H9 (cell line): Measurements from ENCODE around the gene SLC36A2. TPM values are rescaled to one million over a fixed set of nuclear protein-coding genes. Genes with fewer than 3 reads are reported as not detected.

Experiments
- DNase-seq: peaks from one replicate; pipeline ENCODE4 v3.0.0-alpha.2; 2017
- H2AFZ ChIP-seq: one replicate; pipeline ENCODE4 v1.6.1; 2013; ENCODE audit warnings: mild to moderate bottlenecking, low read length, control low read depth, moderate library complexity
- H2AK5ac ChIP-seq: 2 replicates; pipeline ENCODE4 v1.6.1; 2013; ENCODE audit warnings: low read length, control low read depth, mixed read lengths; ENCODE audit not compliant: insufficient read length
- H2BK120ac ChIP-seq: one replicate; pipeline ENCODE4 v1.6.1; 2013; ENCODE audit warnings: low read depth, mild to moderate bottlenecking, low read length, control low read depth, inconsistent platforms; ENCODE audit not compliant: poor library complexity, severe bottlenecking
- H2BK12ac ChIP-seq: 2 replicates; pipeline ENCODE4 v1.6.1; 2013; ENCODE audit warnings: low read length, control low read depth, mixed read lengths, low read depth; ENCODE audit not compliant: insufficient read length
- H2BK15ac ChIP-seq: 2 replicates; pipeline ENCODE4 v1.6.1; 2013; ENCODE audit warnings: low read depth, low read length, control low read depth
- H2BK20ac ChIP-seq: one replicate; pipeline ENCODE4 v1.6.1; 2013; ENCODE audit warnings: low read depth, mild to moderate bottlenecking, low read length, control low read depth, inconsistent platforms; ENCODE audit not compliant: poor library complexity, severe bottlenecking
- H2BK5ac ChIP-seq: 2 replicates; pipeline ENCODE4 v1.6.1; 2013; ENCODE audit warnings: low read length, control low read depth, mixed read lengths; ENCODE audit not compliant: insufficient read length
- H3K14ac ChIP-seq: 2 replicates; pipeline ENCODE4 v1.6.1; 2013; ENCODE audit warnings: low read length, control low read depth; ENCODE audit not compliant: insufficient read depth
- H3K18ac ChIP-seq: 2 replicates; pipeline ENCODE4 v1.6.1; 2013; ENCODE audit warnings: low read depth, mild to moderate bottlenecking, mixed read lengths, low read length, control low read depth; ENCODE audit not compliant: insufficient read length
- H3K23ac ChIP-seq: 2 replicates; pipeline ENCODE4 v1.6.1; 2013; ENCODE audit warnings: low read length, control low read depth, mixed read lengths, low read depth; ENCODE audit not compliant: insufficient read length
- H3K23me2 ChIP-seq: 2 replicates; pipeline ENCODE4 v1.6.1; 2013; ENCODE audit warnings: low read depth, mild to moderate bottlenecking, mixed read lengths, low read length, control low read depth; ENCODE audit not compliant: insufficient read length, poor library complexity, severe bottlenecking
- H3K27ac ChIP-seq: 2 replicates; pipeline ENCODE4 v1.5.1; 2013; ENCODE audit warnings: low read length, control low read depth, mixed read lengths, low read depth; ENCODE audit not compliant: insufficient read length
- H3K27me3 ChIP-seq: 2 replicates; pipeline ENCODE4 v1.6.1; 2013; ENCODE audit warnings: low read length, control low read depth, inconsistent platforms; ENCODE audit not compliant: insufficient read depth
- H3K4ac ChIP-seq: 2 replicates; pipeline ENCODE4 v1.6.1; 2013; ENCODE audit warnings: low read depth, mild to moderate bottlenecking, control low read depth, inconsistent platforms, low read length, moderate library complexity
- H3K4me1 ChIP-seq: 2 replicates; pipeline ENCODE4 v1.6.1; 2013; ENCODE audit warnings: low read length, control low read depth, inconsistent platforms; ENCODE audit not compliant: insufficient read depth
- H3K4me2 ChIP-seq: 2 replicates; pipeline ENCODE4 v1.6.1; 2013; ENCODE audit warnings: low read length, control low read depth, mixed read lengths; ENCODE audit not compliant: insufficient read length, insufficient read depth
- H3K56ac ChIP-seq: 2 replicates; pipeline ENCODE4 v1.6.1; 2013; ENCODE audit warnings: low read depth, mild to moderate bottlenecking, mixed read lengths, low read length, control low read depth; ENCODE audit not compliant: insufficient read length
- H3K79me1 ChIP-seq: 2 replicates; pipeline ENCODE4 v1.6.1; 2013; ENCODE audit warnings: low read depth, mild to moderate bottlenecking, moderate library complexity, low read length, control low read depth, inconsistent platforms; ENCODE audit not compliant: insufficient read depth, poor library complexity, severe bottlenecking
- H3K79me2 ChIP-seq: 2 replicates; pipeline ENCODE4 v1.6.1; 2013; ENCODE audit warnings: low read length, control low read depth, inconsistent platforms; ENCODE audit not compliant: insufficient read depth
- H3K9ac ChIP-seq: 2 replicates; pipeline ENCODE4 v1.6.1; 2013; ENCODE audit warnings: low read length, control low read depth, mixed read lengths; ENCODE audit not compliant: insufficient read length; ENCODE audit errors: extremely low read depth
- H3K9me3 ChIP-seq: one replicate; pipeline ENCODE4 v1.6.1; 2013; ENCODE audit warnings: low read depth, low read length, inconsistent platforms; ENCODE audit not compliant: control insufficient read depth
- H3T11ph ChIP-seq: one replicate; pipeline ENCODE4 v1.6.1; 2013; ENCODE audit warnings: mild to moderate bottlenecking, low read length, control low read depth, inconsistent platforms
- H4K20me1 ChIP-seq: one replicate; pipeline ENCODE4 v1.6.1; 2013; ENCODE audit not compliant: control insufficient read depth, insufficient read length, insufficient read depth
- H4K5ac ChIP-seq: 2 replicates; pipeline ENCODE4 v1.6.1; 2013; ENCODE audit warnings: low read depth, mild to moderate bottlenecking, mixed read lengths, low read length, control low read depth; ENCODE audit not compliant: insufficient read length
- H4K8ac ChIP-seq: replicated peaks from 2 replicates; pipeline ENCODE4 v1.6.1; 2013; ENCODE audit warnings: low read length, control low read depth, mixed read lengths, low read depth; ENCODE audit not compliant: insufficient read length
- H4K91ac ChIP-seq: 2 replicates; pipeline ENCODE4 v1.6.1; 2013; ENCODE audit warnings: low read depth, mild to moderate bottlenecking, moderate library complexity, mixed read lengths, low read length, control low read depth; ENCODE audit not compliant: insufficient read length
- H3K27ac Mint-ChIP-seq, 3 experiments: 2 replicates in 2 of 3; 3 replicates in 1 of 3; pipeline ENCODE4 v1.8.0; 2020 to 2021; ENCODE audit warnings: mixed read lengths in 3 of 3, mild to moderate bottlenecking in 1 of 3, moderate library complexity in 1 of 3
- H3K27me3 Mint-ChIP-seq: 2 replicates; pipeline ENCODE4 v1.8.0; 2021; ENCODE audit warnings: low read depth, mild to moderate bottlenecking, moderate library complexity, mixed read lengths
- H3K36me3 Mint-ChIP-seq, 3 experiments: 2 replicates in 2 of 3; 3 replicates in 1 of 3; pipeline ENCODE4 v1.8.0; 2020 to 2021; ENCODE audit warnings: low read depth in 3 of 3, mixed read lengths in 3 of 3; ENCODE audit not compliant: insufficient read depth in 1 of 3
- H3K4me1 Mint-ChIP-seq, 2 experiments: 2 replicates each; pipeline ENCODE4 v1.8.0; 2020; ENCODE audit warnings: mixed read lengths in 2 of 2
- H3K4me3 Mint-ChIP-seq, 2 experiments: 2 replicates in 1 of 2; 3 replicates in 1 of 2; pipeline ENCODE4 v1.8.0; 2020 to 2021; ENCODE audit warnings: mild to moderate bottlenecking in 2 of 2, mixed read lengths in 2 of 2, moderate library complexity in 1 of 2
- H3K9me3 Mint-ChIP-seq, 2 experiments: 2 replicates in 1 of 2; 3 replicates in 1 of 2; pipeline ENCODE4 v1.8.0; 2020; ENCODE audit warnings: mild to moderate bottlenecking in 2 of 2, mixed read lengths in 2 of 2, moderate library complexity in 1 of 2
- WGBS: extraction: QIAGEN DNeasy Blood & Tissue Kit; methylation state at CpG from one replicate; pipeline ENCODE4 v1.1.7; 2013; ENCODE audit warnings: missing lambda C conversion rate, low lambda C conversion rate, mixed read lengths; ENCODE audit not compliant: insufficient read length; ENCODE audit errors: extremely low coverage; 5-methylcytosine and 5-hydroxymethylcytosine counted together
- total RNA-seq: library from RNA; stranded (reverse); gene quantifications from 2 replicates; pipeline ENCODE4 v1.2.1, GENCODE V29; 2021
- TF ChIP-seq, protein P1 (sequence below): fragments of 200-600 bp; sonication (generic); conservative IDR thresholded peaks from 3 replicates; pipeline ENCODE4 v1.8.0; 2021; ENCODE audit warnings: antibody characterized with exemption, mild to moderate bottlenecking

The SLC36A2 gene
- total RNA-seq, 1 experiment from 2014 or later: 0.15 TPM

DNA sequence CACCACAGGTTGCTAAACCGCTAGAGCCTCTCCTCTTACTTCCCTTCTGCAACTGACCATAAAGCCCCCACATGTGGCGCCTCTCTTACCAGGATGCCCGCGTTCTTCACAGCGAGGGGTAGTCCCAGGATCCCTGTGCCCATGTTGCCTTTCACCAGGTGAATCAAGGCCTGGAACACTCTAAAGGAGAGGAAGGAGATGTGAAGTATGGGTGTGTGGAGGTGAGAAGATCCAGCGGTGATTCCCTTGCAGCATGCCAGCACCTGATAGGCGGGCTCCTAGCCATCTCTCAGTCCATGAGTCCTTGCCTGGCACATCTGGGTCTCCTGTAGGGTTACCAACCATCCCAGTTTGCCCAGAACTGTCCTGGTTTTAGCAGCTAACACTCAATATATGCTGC, 3.3 kb downstream of the SLC36A2 start:
- Mint-ChIP-seq H3K4me3 (no peak overlapping the region), H3K9me3 (no peaks in the 10 kb centered on the region), H3K27ac (no peak overlapping the region), H3K36me3 (no peaks in the 10 kb centered on the region), H3K4me1 (peaks cover 41 to 46% of the 10 kb centered on the region in 2 experiments), H3K27me3 (peaks cover 87% of the 10 kb centered on the region)
- Histone ChIP-seq H3K79me1 (no peaks in the 10 kb centered on the region), H2BK120ac (no peak overlapping the region), H4K91ac (no peak overlapping the region), H3K9me3 (no peaks in the 10 kb centered on the region), H3K14ac (no peak overlapping the region), H2BK15ac (no peak overlapping the region), H2AFZ (no peak overlapping the region), H3K18ac (no peak overlapping the region), H4K5ac (no peak overlapping the region), H3K27me3 (no peaks in the 10 kb centered on the region; the same call in 1 of the 2 replicates), H3T11ph (no peak overlapping the region), H2BK12ac (no peak overlapping the region), H2AK5ac (no peak overlapping the region), H2BK5ac (no peak overlapping the region), H3K4me2 (no peak overlapping the region), H3K27ac (no peak overlapping the region), H3K4ac (no peak overlapping the region), H4K8ac (no peak overlapping the region), H2BK20ac (no peak overlapping the region), H3K9ac (no peak overlapping the region), H4K20me1 (no peaks in the 10 kb centered on the region), H3K56ac (no peak overlapping the region), H3K79me2 (no peaks in the 10 kb centered on the region), H3K4me1 (peaks cover 3% of the 10 kb centered on the region; the same call in 1 of the 2 replicates), H3K23ac (no peak overlapping the region), H3K23me2 (no peaks in the 10 kb centered on the region)
- TF ChIP-seq, protein P1, sequence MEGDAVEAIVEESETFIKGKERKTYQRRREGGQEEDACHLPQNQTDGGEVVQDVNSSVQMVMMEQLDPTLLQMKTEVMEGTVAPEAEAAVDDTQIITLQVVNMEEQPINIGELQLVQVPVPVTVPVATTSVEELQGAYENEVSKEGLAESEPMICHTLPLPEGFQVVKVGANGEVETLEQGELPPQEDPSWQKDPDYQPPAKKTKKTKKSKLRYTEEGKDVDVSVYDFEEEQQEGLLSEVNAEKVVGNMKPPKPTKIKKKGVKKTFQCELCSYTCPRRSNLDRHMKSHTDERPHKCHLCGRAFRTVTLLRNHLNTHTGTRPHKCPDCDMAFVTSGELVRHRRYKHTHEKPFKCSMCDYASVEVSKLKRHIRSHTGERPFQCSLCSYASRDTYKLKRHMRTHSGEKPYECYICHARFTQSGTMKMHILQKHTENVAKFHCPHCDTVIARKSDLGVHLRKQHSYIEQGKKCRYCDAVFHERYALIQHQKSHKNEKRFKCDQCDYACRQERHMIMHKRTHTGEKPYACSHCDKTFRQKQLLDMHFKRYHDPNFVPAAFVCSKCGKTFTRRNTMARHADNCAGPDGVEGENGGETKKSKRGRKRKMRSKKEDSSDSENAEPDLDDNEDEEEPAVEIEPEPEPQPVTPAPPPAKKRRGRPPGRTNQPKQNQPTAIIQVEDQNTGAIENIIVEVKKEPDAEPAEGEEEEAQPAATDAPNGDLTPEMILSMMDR: no peak
- WGBS: no CpG with 5 or more reads among the region's 7 CpGs
- DNase-seq: no peak
